H9 (cell line): ENCODE data around the gene KLK3. TPM values are rescaled to one million over a fixed set of nuclear protein-coding genes. Genes with fewer than 3 reads are reported as not detected.

Source experiments
- DNase-seq: peaks from one replicate; pipeline ENCODE4 v3.0.0-alpha.2; 2017
- H2AFZ ChIP-seq: one replicate; pipeline ENCODE4 v1.6.1; 2013; ENCODE audit warnings: mild to moderate bottlenecking, low read length, control low read depth, moderate library complexity
- H2AK5ac ChIP-seq: 2 replicates; pipeline ENCODE4 v1.6.1; 2013; ENCODE audit warnings: low read length, control low read depth, mixed read lengths; ENCODE audit not compliant: insufficient read length
- H2BK120ac ChIP-seq: one replicate; pipeline ENCODE4 v1.6.1; 2013; ENCODE audit warnings: low read depth, mild to moderate bottlenecking, low read length, control low read depth, inconsistent platforms; ENCODE audit not compliant: poor library complexity, severe bottlenecking
- H2BK12ac ChIP-seq: 2 replicates; pipeline ENCODE4 v1.6.1; 2013; ENCODE audit warnings: low read length, control low read depth, mixed read lengths, low read depth; ENCODE audit not compliant: insufficient read length
- H2BK15ac ChIP-seq: 2 replicates; pipeline ENCODE4 v1.6.1; 2013; ENCODE audit warnings: low read depth, low read length, control low read depth
- H2BK20ac ChIP-seq: one replicate; pipeline ENCODE4 v1.6.1; 2013; ENCODE audit warnings: low read depth, mild to moderate bottlenecking, low read length, control low read depth, inconsistent platforms; ENCODE audit not compliant: poor library complexity, severe bottlenecking
- H2BK5ac ChIP-seq: 2 replicates; pipeline ENCODE4 v1.6.1; 2013; ENCODE audit warnings: low read length, control low read depth, mixed read lengths; ENCODE audit not compliant: insufficient read length
- H3K14ac ChIP-seq: 2 replicates; pipeline ENCODE4 v1.6.1; 2013; ENCODE audit warnings: low read length, control low read depth; ENCODE audit not compliant: insufficient read depth
- H3K18ac ChIP-seq: 2 replicates; pipeline ENCODE4 v1.6.1; 2013; ENCODE audit warnings: low read depth, mild to moderate bottlenecking, mixed read lengths, low read length, control low read depth; ENCODE audit not compliant: insufficient read length
- H3K23ac ChIP-seq: 2 replicates; pipeline ENCODE4 v1.6.1; 2013; ENCODE audit warnings: low read length, control low read depth, mixed read lengths, low read depth; ENCODE audit not compliant: insufficient read length
- H3K23me2 ChIP-seq: 2 replicates; pipeline ENCODE4 v1.6.1; 2013; ENCODE audit warnings: low read depth, mild to moderate bottlenecking, mixed read lengths, low read length, control low read depth; ENCODE audit not compliant: insufficient read length, poor library complexity, severe bottlenecking
- H3K27ac ChIP-seq: 2 replicates; pipeline ENCODE4 v1.5.1; 2013; ENCODE audit warnings: low read length, control low read depth, mixed read lengths, low read depth; ENCODE audit not compliant: insufficient read length
- H3K27me3 ChIP-seq: 2 replicates; pipeline ENCODE4 v1.6.1; 2013; ENCODE audit warnings: low read length, control low read depth, inconsistent platforms; ENCODE audit not compliant: insufficient read depth
- H3K4ac ChIP-seq: 2 replicates; pipeline ENCODE4 v1.6.1; 2013; ENCODE audit warnings: low read depth, mild to moderate bottlenecking, control low read depth, inconsistent platforms, low read length, moderate library complexity
- H3K4me1 ChIP-seq: 2 replicates; pipeline ENCODE4 v1.6.1; 2013; ENCODE audit warnings: low read length, control low read depth, inconsistent platforms; ENCODE audit not compliant: insufficient read depth
- H3K4me2 ChIP-seq: 2 replicates; pipeline ENCODE4 v1.6.1; 2013; ENCODE audit warnings: low read length, control low read depth, mixed read lengths; ENCODE audit not compliant: insufficient read length, insufficient read depth
- H3K56ac ChIP-seq: 2 replicates; pipeline ENCODE4 v1.6.1; 2013; ENCODE audit warnings: low read depth, mild to moderate bottlenecking, mixed read lengths, low read length, control low read depth; ENCODE audit not compliant: insufficient read length
- H3K79me1 ChIP-seq: 2 replicates; pipeline ENCODE4 v1.6.1; 2013; ENCODE audit warnings: low read depth, mild to moderate bottlenecking, moderate library complexity, low read length, control low read depth, inconsistent platforms; ENCODE audit not compliant: insufficient read depth, poor library complexity, severe bottlenecking
- H3K79me2 ChIP-seq: 2 replicates; pipeline ENCODE4 v1.6.1; 2013; ENCODE audit warnings: low read length, control low read depth, inconsistent platforms; ENCODE audit not compliant: insufficient read depth
- H3K9ac ChIP-seq: 2 replicates; pipeline ENCODE4 v1.6.1; 2013; ENCODE audit warnings: low read length, control low read depth, mixed read lengths; ENCODE audit not compliant: insufficient read length; ENCODE audit errors: extremely low read depth
- H3K9me3 ChIP-seq: one replicate; pipeline ENCODE4 v1.6.1; 2013; ENCODE audit warnings: low read depth, low read length, inconsistent platforms; ENCODE audit not compliant: control insufficient read depth
- H3T11ph ChIP-seq: one replicate; pipeline ENCODE4 v1.6.1; 2013; ENCODE audit warnings: mild to moderate bottlenecking, low read length, control low read depth, inconsistent platforms
- H4K20me1 ChIP-seq: one replicate; pipeline ENCODE4 v1.6.1; 2013; ENCODE audit not compliant: control insufficient read depth, insufficient read length, insufficient read depth
- H4K5ac ChIP-seq: 2 replicates; pipeline ENCODE4 v1.6.1; 2013; ENCODE audit warnings: low read depth, mild to moderate bottlenecking, mixed read lengths, low read length, control low read depth; ENCODE audit not compliant: insufficient read length
- H4K8ac ChIP-seq: replicated peaks from 2 replicates; pipeline ENCODE4 v1.6.1; 2013; ENCODE audit warnings: low read length, control low read depth, mixed read lengths, low read depth; ENCODE audit not compliant: insufficient read length
- H4K91ac ChIP-seq: 2 replicates; pipeline ENCODE4 v1.6.1; 2013; ENCODE audit warnings: low read depth, mild to moderate bottlenecking, moderate library complexity, mixed read lengths, low read length, control low read depth; ENCODE audit not compliant: insufficient read length
- H3K27ac Mint-ChIP-seq, 3 experiments: 2 replicates in 2 of 3; 3 replicates in 1 of 3; pipeline ENCODE4 v1.8.0; 2020 to 2021; ENCODE audit warnings: mixed read lengths in 3 of 3, mild to moderate bottlenecking in 1 of 3, moderate library complexity in 1 of 3
- H3K27me3 Mint-ChIP-seq: 2 replicates; pipeline ENCODE4 v1.8.0; 2021; ENCODE audit warnings: low read depth, mild to moderate bottlenecking, moderate library complexity, mixed read lengths
- H3K36me3 Mint-ChIP-seq, 3 experiments: 2 replicates in 2 of 3; 3 replicates in 1 of 3; pipeline ENCODE4 v1.8.0; 2020 to 2021; ENCODE audit warnings: low read depth in 3 of 3, mixed read lengths in 3 of 3; ENCODE audit not compliant: insufficient read depth in 1 of 3
- H3K4me1 Mint-ChIP-seq, 2 experiments: 2 replicates each; pipeline ENCODE4 v1.8.0; 2020; ENCODE audit warnings: mixed read lengths in 2 of 2
- H3K4me3 Mint-ChIP-seq, 2 experiments: 2 replicates in 1 of 2; 3 replicates in 1 of 2; pipeline ENCODE4 v1.8.0; 2020 to 2021; ENCODE audit warnings: mild to moderate bottlenecking in 2 of 2, mixed read lengths in 2 of 2, moderate library complexity in 1 of 2
- H3K9me3 Mint-ChIP-seq, 2 experiments: 2 replicates in 1 of 2; 3 replicates in 1 of 2; pipeline ENCODE4 v1.8.0; 2020; ENCODE audit warnings: mild to moderate bottlenecking in 2 of 2, mixed read lengths in 2 of 2, moderate library complexity in 1 of 2
- CTCF ChIP-seq: fragments of 200-600 bp; sonication (generic); conservative IDR thresholded peaks from 3 replicates; pipeline ENCODE4 v1.8.0; 2021; ENCODE audit warnings: antibody characterized with exemption, mild to moderate bottlenecking
- WGBS: extraction: QIAGEN DNeasy Blood & Tissue Kit; methylation state at CpG from one replicate; pipeline ENCODE4 v1.1.7; 2013; ENCODE audit warnings: missing lambda C conversion rate, low lambda C conversion rate, mixed read lengths; ENCODE audit not compliant: insufficient read length; ENCODE audit errors: extremely low coverage; 5-methylcytosine and 5-hydroxymethylcytosine counted together
- total RNA-seq: library from RNA; stranded (reverse); gene quantifications from 2 replicates; pipeline ENCODE4 v1.2.1, GENCODE V29; 2021

The KLK3 gene
- total RNA-seq, 1 experiment from 2014 or later: not detected

- no peak overlapping the region for H3T11ph ChIP-seq
- no peak for DNase-seq
- H3K9ac ChIP-seq: no peak overlapping the region
- TF ChIP-seq CTCF: peak; percentile 32; the same call in 2 of the 3 replicates
- no peaks in the 10 kb centered on the region for H3K23me2 ChIP-seq
- no peaks in the 10 kb centered on the region for H3K79me1 ChIP-seq
- no peak overlapping the region for H3K4me2 ChIP-seq
- no peak overlapping the region for H3K14ac ChIP-seq
- no peaks in the 10 kb centered on the region; the same call in 1 of the 2 replicates for H3K27me3 ChIP-seq
- no peak overlapping the region for H2AK5ac ChIP-seq
- Mint-ChIP-seq H3K27me3 (peaks cover 76% of the 10 kb centered on the region), H3K4me3 (no peak overlapping the region), H3K9me3 (peaks cover 1 to 2% of the 10 kb centered on the region in 2 experiments; a peak in 3 of 5 replicates), H3K36me3 (no peaks in the 10 kb centered on the region), H3K27ac (no peak overlapping the region), H3K4me1 (peaks cover 1 to 7% of the 10 kb centered on the region in 2 experiments; a peak in 1 of 4 replicates)
- H2BK5ac ChIP-seq: no peak overlapping the region
- no peak overlapping the region for H2AFZ ChIP-seq
- no peaks in the 10 kb centered on the region; the same call in 1 of the 2 replicates for H3K4me1 ChIP-seq
- H3K79me2 ChIP-seq: no peaks in the 10 kb centered on the region
- no peaks in the 10 kb centered on the region for H4K20me1 ChIP-seq
- no peak overlapping the region for H3K4ac ChIP-seq
- no peaks in the 10 kb centered on the region for H3K9me3 ChIP-seq
- WGBS: no CpG with 5 or more reads among the region's 3 CpGs
- H4K8ac ChIP-seq: no peak overlapping the region
- H3K27ac ChIP-seq: no peak overlapping the region
- H2BK20ac ChIP-seq: no peak overlapping the region
- no peak overlapping the region for H3K56ac ChIP-seq
- H2BK12ac ChIP-seq: no peak overlapping the region
- H3K23ac ChIP-seq: no peak overlapping the region
- no peak overlapping the region for H4K91ac ChIP-seq
- no peak overlapping the region for H4K5ac ChIP-seq
- H3K18ac ChIP-seq: no peak overlapping the region
- H2BK120ac ChIP-seq: no peak overlapping the region
- H2BK15ac ChIP-seq: no peak overlapping the region
These were observed 27.5 kb downstream of the KLK3 start for GRCh38 chr19:50882188-50882587.
